ENCODE data around the gene ADGRF3. TPM values are rescaled to one million over a fixed set of nuclear protein-coding genes. Genes with fewer than 3 reads are reported as not detected.

The ADGRF3 gene
- total and polyA plus RNA-seq, 9 of the 15 experiments (the other 6 are each of a cell fraction or from before 2014, with no cell fraction given), result 0.04 to 0.54 (median 0.16) TPM; not detected in 2

DNA sequence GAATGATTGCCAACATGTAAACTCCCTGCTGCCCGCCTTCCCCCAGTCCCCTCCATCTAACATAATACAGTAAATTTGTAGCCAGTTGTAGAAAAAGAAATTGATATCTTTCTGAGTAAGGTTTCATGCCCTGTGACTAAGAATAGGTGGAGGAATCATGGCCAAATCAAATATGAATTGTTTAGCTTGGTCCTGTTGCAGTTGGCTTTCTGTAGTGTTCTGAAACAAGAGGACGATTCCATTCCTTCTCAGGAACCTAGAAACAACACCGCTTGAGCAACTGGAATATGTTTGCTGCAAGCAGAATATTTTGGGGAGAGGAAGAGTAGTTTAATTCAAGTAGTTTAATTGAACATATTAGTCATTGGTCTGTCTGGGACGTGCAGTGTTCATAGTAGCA, 48.1 kb upstream of the ADGRF3 start:
- Histone ChIP-seq H3K27me3 (ENCODE audit: control insufficient read depth in 2 of 2, insufficient read depth in 2 of 2, low read length in 2 of 2) (no peaks in the 10 kb centered on the region), H3K4me1 (replicated peaks in 1 of 2; ENCODE audit: control insufficient read depth in 2 of 2, insufficient read depth in 2 of 2, low read length in 2 of 2) (peaks cover 6 to 24% of the 10 kb centered on the region in 2 experiments; a peak in 4 of 5 replicates), H4K20me1 (replicated peaks; ENCODE audit: control insufficient read depth, insufficient read depth, low read length) (no peaks in the 10 kb centered on the region), H3K4me3 (no peak overlapping the region), H3K36me3 (ENCODE audit: control insufficient read depth, insufficient read depth, low read length) (peaks cover 46% of the 10 kb centered on the region), H3K9me1 (ENCODE audit: control insufficient read depth, insufficient read depth, low read length) (no peaks in the 10 kb centered on the region), H2AFZ (ENCODE audit: low read depth, low read length) (no peak overlapping the region), H3K27ac (ENCODE audit: extremely low read depth, low read depth, low read length) (no peak overlapping the region), H3K9ac (ENCODE audit: insufficient read depth in 1 of 2, low read depth in 2 of 2, low read length in 2 of 2) (no peak overlapping the region), H3K9me3 (replicated peaks; ENCODE audit: control insufficient read depth, insufficient read depth, low read depth, low read length) (no peaks in the 10 kb centered on the region), H3K79me2 (ENCODE audit: control insufficient read depth, insufficient read depth, low read length) (no peaks in the 10 kb centered on the region), H3K4me2 (ENCODE audit: insufficient read depth, low read length) (no peak overlapping the region)
- WGBS (ENCODE audit: insufficient coverage, low coverage, missing lambda C conversion rate), result 83% methylated on average over 4 of the region's 4 CpGs
- ATAC-seq, result no peak
- in situ Hi-C loops (cut with MboI) (no loop called here), intact Hi-C loops (cut with micrococcal nuclease) (loop anchor here (5.0 kb wide), 1 partner anchor 68 kb away; no protein-coding TSS in a partner anchor)
- FAIRE-seq, result no peak
- BruUV-seq (replicated peaks), result no TSS peak
- DNase-seq (ENCODE audit: extremely low read depth in 1 of 4, low spot score in 3 of 4), result no peak
- ChIA-PET POLR2A (interaction anchor here (1.0 to 4.0 kb wide), 4 partner anchors 11 to 35 kb away, joined by 3 to 16 read pairs (median 3); no protein-coding TSS in a partner anchor), CTCF (ENCODE audit: low intra/inter-chr PET ratio) (no interaction called here)
- TF ChIP-seq, protein P1, sequence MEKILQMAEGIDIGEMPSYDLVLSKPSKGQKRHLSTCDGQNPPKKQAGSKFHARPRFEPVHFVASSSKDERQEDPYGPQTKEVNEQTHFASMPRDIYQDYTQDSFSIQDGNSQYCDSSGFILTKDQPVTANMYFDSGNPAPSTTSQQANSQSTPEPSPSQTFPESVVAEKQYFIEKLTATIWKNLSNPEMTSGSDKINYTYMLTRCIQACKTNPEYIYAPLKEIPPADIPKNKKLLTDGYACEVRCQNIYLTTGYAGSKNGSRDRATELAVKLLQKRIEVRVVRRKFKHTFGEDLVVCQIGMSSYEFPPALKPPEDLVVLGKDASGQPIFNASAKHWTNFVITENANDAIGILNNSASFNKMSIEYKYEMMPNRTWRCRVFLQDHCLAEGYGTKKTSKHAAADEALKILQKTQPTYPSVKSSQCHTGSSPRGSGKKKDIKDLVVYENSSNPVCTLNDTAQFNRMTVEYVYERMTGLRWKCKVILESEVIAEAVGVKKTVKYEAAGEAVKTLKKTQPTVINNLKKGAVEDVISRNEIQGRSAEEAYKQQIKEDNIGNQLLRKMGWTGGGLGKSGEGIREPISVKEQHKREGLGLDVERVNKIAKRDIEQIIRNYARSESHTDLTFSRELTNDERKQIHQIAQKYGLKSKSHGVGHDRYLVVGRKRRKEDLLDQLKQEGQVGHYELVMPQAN (IDR thresholded peaks at IDR 0.05; ENCODE audit: borderline replicate concordance), result no peak
- no peak for TF ChIP-seq U2AF1 (optimal IDR thresholded peaks at IDR 0.05; ENCODE audit: low read depth, low read length)
- TF ChIP-seq FUS (optimal IDR thresholded peaks at IDR 0.05; ENCODE audit: low read depth, low read length), result no peak
- no peak for TF ChIP-seq TEAD2 (tag; IDR thresholded peaks at IDR 0.05)
- TF ChIP-seq, protein P2, sequence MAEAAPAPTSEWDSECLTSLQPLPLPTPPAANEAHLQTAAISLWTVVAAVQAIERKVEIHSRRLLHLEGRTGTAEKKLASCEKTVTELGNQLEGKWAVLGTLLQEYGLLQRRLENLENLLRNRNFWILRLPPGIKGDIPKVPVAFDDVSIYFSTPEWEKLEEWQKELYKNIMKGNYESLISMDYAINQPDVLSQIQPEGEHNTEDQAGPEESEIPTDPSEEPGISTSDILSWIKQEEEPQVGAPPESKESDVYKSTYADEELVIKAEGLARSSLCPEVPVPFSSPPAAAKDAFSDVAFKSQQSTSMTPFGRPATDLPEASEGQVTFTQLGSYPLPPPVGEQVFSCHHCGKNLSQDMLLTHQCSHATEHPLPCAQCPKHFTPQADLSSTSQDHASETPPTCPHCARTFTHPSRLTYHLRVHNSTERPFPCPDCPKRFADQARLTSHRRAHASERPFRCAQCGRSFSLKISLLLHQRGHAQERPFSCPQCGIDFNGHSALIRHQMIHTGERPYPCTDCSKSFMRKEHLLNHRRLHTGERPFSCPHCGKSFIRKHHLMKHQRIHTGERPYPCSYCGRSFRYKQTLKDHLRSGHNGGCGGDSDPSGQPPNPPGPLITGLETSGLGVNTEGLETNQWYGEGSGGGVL (CRISPR knock-in tag; IDR thresholded peaks at IDR 0.05), result no peak
- TF ChIP-seq ZNF224 (CRISPR knock-in tag; IDR thresholded peaks at IDR 0.05), result no peak
- TF ChIP-seq SAFB (IDR thresholded peaks at IDR 0.05; ENCODE audit: borderline replicate concordance, low read depth, low read length), result no peak
- no peak for TF ChIP-seq GATA2 (CRISPR knock-in tag; IDR thresholded peaks at IDR 0.05)
- TF ChIP-seq TCF7 (IDR thresholded peaks at IDR 0.05; ENCODE audit: borderline replicate concordance), result no peak
- no peak for TF ChIP-seq ZNF778 (CRISPR knock-in tag; IDR thresholded peaks at IDR 0.05)
- no peak for TF ChIP-seq ZNF76 (CRISPR knock-in tag; IDR thresholded peaks at IDR 0.05; ENCODE audit: borderline replicate concordance)
- TF ChIP-seq RFX5 (IDR thresholded peaks at IDR 0.05; ENCODE audit: low read depth, low read length), result no peak
- no peak for TF ChIP-seq BHLHE40 (IDR thresholded peaks at IDR 0.05; ENCODE audit: low read length)
- TF ChIP-seq HDAC6 (IDR thresholded peaks at IDR 0.05; ENCODE audit: low read depth, low read length), result no peak
- TF ChIP-seq, protein P3, sequence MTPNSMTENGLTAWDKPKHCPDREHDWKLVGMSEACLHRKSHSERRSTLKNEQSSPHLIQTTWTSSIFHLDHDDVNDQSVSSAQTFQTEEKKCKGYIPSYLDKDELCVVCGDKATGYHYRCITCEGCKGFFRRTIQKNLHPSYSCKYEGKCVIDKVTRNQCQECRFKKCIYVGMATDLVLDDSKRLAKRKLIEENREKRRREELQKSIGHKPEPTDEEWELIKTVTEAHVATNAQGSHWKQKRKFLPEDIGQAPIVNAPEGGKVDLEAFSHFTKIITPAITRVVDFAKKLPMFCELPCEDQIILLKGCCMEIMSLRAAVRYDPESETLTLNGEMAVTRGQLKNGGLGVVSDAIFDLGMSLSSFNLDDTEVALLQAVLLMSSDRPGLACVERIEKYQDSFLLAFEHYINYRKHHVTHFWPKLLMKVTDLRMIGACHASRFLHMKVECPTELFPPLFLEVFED (CRISPR knock-in tag; conservative IDR thresholded peaks at IDR 0.05), result no peak
- no peak for TF ChIP-seq DMBX1 (CRISPR knock-in tag; IDR thresholded peaks at IDR 0.05; ENCODE audit: borderline replicate concordance)
- no peak for TF ChIP-seq TBL1XR1 (IDR thresholded peaks at IDR 0.05; ENCODE audit: low read length in 2 of 2)
